Natural killer cell (primary cell): ENCODE data around the gene MMEL1. TPM values are rescaled to one million over a fixed set of nuclear protein-coding genes. Genes with fewer than 3 reads are reported as not detected.
A peak's percentile ranks its signal among the peaks of the same experiment; 100 is the strongest.

Experiments
- ATAC-seq, 3 donors: fragments of 150-1000 bp in 2 of 3; fragments of 200-7000 bp in 1 of 3; cut with Tn5 transposase; 1 replicate in 1 of 3; 2 replicates in 2 of 3; pipeline ENCODE4 v1.10.0; 2021; ENCODE audit warnings: mild to moderate bottlenecking in 2 of 3, moderate library complexity in 2 of 3
- DNase-seq, 2 donors: peaks; one replicate each; pipeline versions ENCODE4 v3.0.0 to v3.0.0-alpha.2; 2013 to 2021; ENCODE audit warnings: mixed read lengths in 1 of 2
- H3K27ac ChIP-seq: one replicate; pipeline ENCODE4 v1.5.1; 2013; ENCODE audit warnings: mild to moderate bottlenecking, low read length
- H3K27me3 ChIP-seq: one replicate; pipeline ENCODE4 v1.6.1; 2013; ENCODE audit warnings: low read length; ENCODE audit not compliant: control insufficient read depth, insufficient read depth
- H3K36me3 ChIP-seq: one replicate; pipeline ENCODE4 v1.6.1; 2013; ENCODE audit warnings: low read length; ENCODE audit not compliant: control insufficient read depth, insufficient read depth
- H3K4me1 ChIP-seq: one replicate; pipeline ENCODE4 v1.6.1; 2013; ENCODE audit warnings: low read length; ENCODE audit not compliant: control insufficient read depth, insufficient read depth
- H3K4me3 ChIP-seq: one replicate; pipeline ENCODE4 v1.5.1; 2013; ENCODE audit warnings: low read length
- H3K9me3 ChIP-seq: one replicate; pipeline ENCODE4 v1.6.1; 2013; ENCODE audit warnings: low read length; ENCODE audit not compliant: control insufficient read depth, insufficient read depth
- H3K27ac Mint-ChIP-seq, 2 donors: one replicate each; pipeline ENCODE4 v1.8.0; 2022; ENCODE audit warnings: mild to moderate bottlenecking in 2 of 2, mixed read lengths in 2 of 2, moderate library complexity in 1 of 2
- H3K27me3 Mint-ChIP-seq, 2 donors: one replicate each; pipeline ENCODE4 v1.8.0; 2022; ENCODE audit warnings: low read depth in 2 of 2, mixed read lengths in 2 of 2
- H3K36me3 Mint-ChIP-seq: one replicate; pipeline ENCODE4 v1.8.0; 2022; ENCODE audit warnings: mixed read lengths
- H3K4me1 Mint-ChIP-seq, 2 donors: one replicate each; pipeline ENCODE4 v1.8.0; 2022; ENCODE audit warnings: mixed read lengths in 2 of 2
- H3K4me3 Mint-ChIP-seq: one replicate; pipeline ENCODE4 v1.8.0; 2022; ENCODE audit warnings: mild to moderate bottlenecking, moderate library complexity, mixed read lengths
- H3K9me3 Mint-ChIP-seq, 2 donors: one replicate each; pipeline ENCODE4 v1.8.0; 2022; ENCODE audit warnings: mixed read lengths in 2 of 2
- CTCF ChIP-seq: fragments of 200-600 bp; IDR thresholded peaks from one replicate; pipeline ENCODE4 v1.8.0; 2022; ENCODE audit warnings: antibody characterized with exemption
- WGBS: methylation state at CpG from one replicate; pipeline ENCODE4 v1.1.7; 2013; ENCODE audit warnings: missing lambda C conversion rate; ENCODE audit not compliant: insufficient coverage; 5-methylcytosine and 5-hydroxymethylcytosine counted together
- intact Hi-C: fragments of 100-400 bp; cut with micrococcal nuclease; formaldehyde crosslinking; loops from one replicate; pipeline ENCODE4 v1.14.2; 2022
- total RNA-seq, 4 donors: library from RNA; stranded (reverse); fragments of 120-200 nt in 1 of 4; gene quantifications; one replicate each; pipeline versions ENCODE4 v1.2.3 to v1.2.4, GENCODE V29; 2013 to 2022

MMEL1 gene
- total RNA-seq, 3 donors from 2014 or later (not counting 1 experiment from before 2014, with no cell fraction given), result 1.3 to 2.0 TPM; not detected in 1

GRCh38 chr1:2594001-2594640 is 38.7 kb downstream of the MMEL1 start:
- H3K9me3 Mint-ChIP-seq, result no peaks in the 10 kb centered on the region
- no peak for TF ChIP-seq CTCF
- Histone ChIP-seq H3K36me3 (peaks cover 4% of the 10 kb centered on the region), H3K4me3 (no peak overlapping the region), H3K27ac (no peak overlapping the region), H3K4me1 (peaks cover 11% of the 10 kb centered on the region), H3K27me3 (no peaks in the 10 kb centered on the region), H3K9me3 (no peaks in the 10 kb centered on the region)
- H3K4me3 Mint-ChIP-seq, result no peak overlapping the region
- 62% methylated on average over 20 of the region's 20 CpGs for WGBS
- H3K4me1 Mint-ChIP-seq, result peaks cover 0 to 13% of the 10 kb centered on the region in 2 donors
- ATAC-seq, result no peak
- H3K27ac Mint-ChIP-seq, result no peak overlapping the region
- H3K36me3 Mint-ChIP-seq, result no peaks in the 10 kb centered on the region
- intact Hi-C loops, result no loop called here
- no peak for DNase-seq
- peaks cover 4 to 8% of the 10 kb centered on the region in 2 donors for H3K27me3 Mint-ChIP-seq

DNA sequence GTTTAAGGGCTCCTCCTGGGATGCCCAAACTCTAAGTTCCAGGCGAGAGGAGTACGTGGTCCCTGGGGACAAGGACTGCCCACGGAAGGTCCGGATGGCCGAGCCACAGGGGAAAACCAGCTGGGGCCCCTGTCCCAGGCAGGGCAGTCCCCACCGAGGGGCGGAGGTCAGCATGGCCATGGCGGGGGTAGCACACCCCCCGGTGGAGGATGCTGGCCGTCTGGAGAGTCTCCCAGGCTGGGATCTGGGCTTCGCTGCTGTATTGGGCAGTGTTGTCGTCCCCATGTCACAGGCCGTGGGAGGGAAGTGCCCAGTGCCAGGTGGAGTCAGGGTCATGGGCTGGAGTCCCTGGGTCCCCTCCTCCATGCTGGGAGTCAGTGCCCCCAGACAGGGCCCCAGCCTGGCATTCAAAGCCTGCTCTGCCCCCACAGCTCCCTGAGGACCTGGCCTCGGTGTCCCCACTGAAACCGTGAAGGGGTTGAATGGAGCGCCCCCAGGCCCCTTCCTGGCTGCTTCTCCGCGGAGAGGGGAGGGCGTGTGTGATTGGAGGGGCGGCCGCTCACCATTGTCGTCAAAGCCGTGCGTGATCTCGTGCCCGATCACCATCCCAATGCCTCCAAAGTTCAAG is 39.5 kb downstream of the MMEL1 start:
- H3K4me1 ChIP-seq, result peaks cover 11% of the 10 kb centered on the region
- Mint-ChIP-seq H3K27me3 (peaks cover 3 to 4% of the 10 kb centered on the region in 2 donors), H3K27ac (peak overlapping the region in 1 of 2 donors; percentile 62), H3K4me1 (peaks cover 0 to 13% of the 10 kb centered on the region in 2 donors), H3K4me3 (no peak overlapping the region), H3K9me3 (no peaks in the 10 kb centered on the region), H3K36me3 (no peaks in the 10 kb centered on the region)
- H3K27ac ChIP-seq, result no peak overlapping the region
- ATAC-seq (no peak), DNase-seq (no peak)
- WGBS, result 79% methylated on average over 26 of the region's 26 CpGs
- H3K27me3 ChIP-seq, result no peaks in the 10 kb centered on the region
- H3K36me3 ChIP-seq, result peaks cover 6% of the 10 kb centered on the region
- TF ChIP-seq CTCF, result no peak
- H3K4me3 ChIP-seq, result no peak overlapping the region
- no peaks in the 10 kb centered on the region for H3K9me3 ChIP-seq
- intact Hi-C loops, result no loop called here

- no peaks in the 10 kb centered on the region for H3K9me3 Mint-ChIP-seq
- Histone ChIP-seq H3K27ac (no peak overlapping the region), H3K36me3 (peaks cover 6% of the 10 kb centered on the region), H3K9me3 (no peaks in the 10 kb centered on the region), H3K4me3 (no peak overlapping the region), H3K4me1 (peaks cover 9% of the 10 kb centered on the region), H3K27me3 (no peaks in the 10 kb centered on the region)
- H3K4me3 Mint-ChIP-seq, result no peak overlapping the region
- H3K27ac Mint-ChIP-seq, result peak overlapping the region in 1 of 2 donors; percentile 62
- H3K36me3 Mint-ChIP-seq, result no peaks in the 10 kb centered on the region
- TF ChIP-seq CTCF, result no peak
- intact Hi-C loops, result no loop called here
- ATAC-seq, result no peak
- H3K27me3 Mint-ChIP-seq, result peaks cover 0 to under 1% of the 10 kb centered on the region in 2 donors
- peaks cover 0 to 10% of the 10 kb centered on the region in 2 donors for H3K4me1 Mint-ChIP-seq
- 66% methylated on average over 15 of the region's 15 CpGs for WGBS
- DNase-seq, result peak in 1 of 2 donors; percentile 45
Measured at GRCh38 chr1:2592672-2593071, 40.1 kb downstream of the MMEL1 start.
